GM12874 (cell line): ENCODE measurements around the gene MAPKAPK2.

Experiments used
- CTCF ChIP-seq: IDR thresholded peaks from 2 replicates; pipeline ENCODE4 v1.5.1; 2011; ENCODE audit warnings: low read depth, mild to moderate bottlenecking, control low read depth, low read length, moderate library complexity; ENCODE audit not compliant: insufficient read depth

The MAPKAPK2 gene

DNA sequence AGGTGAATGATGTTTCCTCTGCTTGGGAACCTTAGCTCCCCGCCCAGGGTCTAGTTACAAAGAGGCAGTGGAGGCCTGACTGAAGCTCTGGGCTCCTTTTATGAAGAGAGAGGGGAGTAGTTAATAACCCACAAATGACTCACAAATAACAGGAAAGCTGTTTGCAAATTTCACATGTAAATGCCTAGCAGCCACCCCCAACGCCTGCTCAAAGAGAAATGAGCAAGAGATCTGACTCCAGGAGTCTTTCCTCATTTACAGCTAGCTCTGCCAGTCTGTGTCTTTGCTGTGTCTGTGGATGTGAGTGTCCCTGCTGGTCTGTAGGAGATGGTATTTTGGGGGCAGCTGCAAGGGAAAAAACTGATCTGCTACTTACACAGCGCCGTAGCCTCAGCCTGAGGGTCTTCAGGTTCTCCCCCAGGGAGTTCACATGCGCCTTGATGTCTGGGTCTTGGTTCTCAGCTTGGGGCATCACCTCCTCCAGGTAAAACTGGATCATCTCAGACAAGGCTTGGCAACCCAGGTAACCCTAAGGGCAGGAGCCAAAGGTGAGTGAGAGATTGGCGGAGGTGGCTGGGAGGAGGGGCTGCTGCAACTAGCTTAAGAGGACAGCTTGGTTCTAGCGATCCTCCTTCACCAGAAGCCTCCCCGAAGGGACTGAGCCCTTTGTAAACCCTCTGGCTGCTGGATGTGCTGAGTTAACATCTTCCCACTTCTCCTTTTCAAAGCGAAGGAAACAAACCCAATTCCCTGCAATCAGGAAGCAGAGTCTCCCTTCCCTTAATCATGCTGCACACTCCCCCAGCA lies 86.0 kb downstream of the MAPKAPK2 start, which contains the start of gene IL19:
Gene IL19, plus strand, starts transcription at position 243 of the 807 bp plus-strand sequence. CDS start 65,890 bp downstream, outside the sequence.
- TF ChIP-seq CTCF, result no peak

DNA sequence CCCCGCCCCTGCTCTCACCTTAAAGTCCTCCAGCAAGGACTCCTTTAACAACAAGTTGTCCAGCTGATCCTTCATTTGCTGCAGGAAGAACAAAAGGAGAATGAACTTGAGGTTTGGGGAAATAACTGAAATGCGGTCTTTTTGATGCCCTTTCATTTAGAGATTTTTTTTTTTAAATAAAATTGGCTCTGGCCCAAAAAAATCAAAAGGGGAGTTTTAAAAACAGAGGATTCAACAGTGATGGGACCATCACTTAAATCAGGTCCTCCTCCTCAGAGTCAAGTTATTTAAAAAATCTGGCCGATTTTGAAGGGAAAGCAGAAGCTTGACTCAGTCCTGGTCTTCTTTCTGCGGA lies 86.6 kb downstream of the MAPKAPK2 start:
- no peak for TF ChIP-seq CTCF

DNA sequence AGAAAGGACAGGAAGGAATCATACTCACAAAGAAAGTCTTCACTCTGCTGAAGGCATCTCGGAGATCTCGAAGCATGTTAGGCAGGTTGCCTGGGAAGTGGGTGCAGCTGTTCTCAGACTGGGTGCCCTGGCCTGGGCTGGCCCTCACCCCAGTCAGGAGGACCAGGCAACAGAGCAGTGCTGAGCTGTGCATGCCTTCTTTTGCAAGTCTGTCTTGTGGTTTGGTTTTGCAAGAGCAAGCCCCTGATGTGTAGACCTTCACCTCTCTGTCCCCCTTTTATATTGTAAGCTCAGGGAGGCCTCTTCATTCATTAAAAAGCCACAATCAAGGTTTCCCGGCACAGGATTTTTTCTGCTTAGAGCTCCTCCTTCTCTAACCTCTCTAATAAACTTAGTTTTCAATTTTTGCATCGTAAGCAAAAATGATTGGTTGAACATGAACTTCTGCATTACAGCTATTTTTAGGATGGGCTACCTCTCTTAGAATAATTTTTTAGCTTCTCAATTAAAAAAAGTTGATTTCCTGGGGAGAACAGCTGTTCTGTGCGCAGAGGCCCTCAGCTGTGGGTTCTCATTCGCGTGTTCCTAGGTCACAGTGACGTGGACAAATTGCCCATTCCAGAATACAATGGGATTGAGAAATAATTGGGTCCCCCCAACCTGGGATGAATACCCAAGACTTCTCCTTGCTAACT lies 87.7 kb downstream of the MAPKAPK2 start, which contains the start of gene IL10:
Gene IL10, minus strand, starts transcription at position 252 of the 695 bp plus-strand sequence. Its CDS starts 59 bp downstream, at position 193.
- no peak for TF ChIP-seq CTCF

DNA sequence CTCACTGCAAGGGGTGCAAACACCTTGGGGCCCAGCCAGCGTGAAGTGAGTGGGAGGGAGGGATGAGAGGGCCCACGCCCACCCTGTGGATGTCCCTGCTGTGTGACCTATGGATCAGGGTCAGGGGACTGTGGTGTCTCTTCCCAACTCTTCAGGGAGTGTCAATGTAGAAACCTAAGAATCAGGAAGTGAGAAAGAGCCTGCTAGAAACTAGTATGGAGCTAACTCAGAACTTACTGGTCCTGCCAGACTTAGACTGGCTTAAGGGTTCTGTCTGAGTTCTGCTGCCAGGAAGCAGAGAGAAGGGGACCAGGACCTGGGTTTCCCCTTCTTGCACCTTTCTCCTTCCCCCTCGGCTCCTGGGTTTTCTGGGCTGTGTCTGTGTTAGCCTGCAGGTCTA lies 89.4 kb downstream of the MAPKAPK2 start:
- no peak for TF ChIP-seq CTCF

GRCh38 chr1:206776229-206776628 lies 91.5 kb downstream of the MAPKAPK2 start:
- TF ChIP-seq CTCF, result no peak

GRCh38 chr1:206778031-206778430 lies 93.3 kb downstream of the MAPKAPK2 start:
- no peak for TF ChIP-seq CTCF

GRCh38 chr1:206779638-206780037 lies 94.9 kb downstream of the MAPKAPK2 start:
- TF ChIP-seq CTCF, result no peak
